ENCODE measurements around the gene PPM1E.
A peak's percentile ranks its signal among the peaks of the same experiment; 100 is the strongest.

Gene PPM1E

GRCh38 chr17:58918072-58918471 lies 162.4 kb downstream of the PPM1E start:
- ChIA-PET POLR2A (no interaction called here), CTCF (interaction anchor here (1.9 kb wide), 1 partner anchor 10 kb away, joined by 4 read pairs; no protein-coding TSS in a partner anchor)
- TF ChIP-seq CTCF (IDR thresholded peaks at IDR 0.05; ENCODE audit: control extremely low read depth, extremely low read depth, low read depth, missing control alignments): no peak
- DNase-seq (ENCODE audit: extremely low spot score): no peak

GRCh38 chr17:58918884-58919283 lies 163.2 kb downstream of the PPM1E start:
- ChIA-PET POLR2A (interaction anchor here (0.5 to 0.6 kb wide), 2 partner anchors 28 to 720 kb away, joined by 3 read pairs; no protein-coding TSS in a partner anchor), CTCF (interaction anchor here (0.6 to 1.9 kb wide), 2 partner anchors 9 to 115 kb away, joined by 3 to 4 read pairs; no protein-coding TSS in a partner anchor)
- no peak for DNase-seq (ENCODE audit: extremely low spot score)
- TF ChIP-seq CTCF (IDR thresholded peaks at IDR 0.05; ENCODE audit: control extremely low read depth, extremely low read depth, low read depth, missing control alignments): no peak

- no peak for TF ChIP-seq CTCF (IDR thresholded peaks at IDR 0.05; ENCODE audit: control extremely low read depth, extremely low read depth, low read depth, missing control alignments)
- peak; percentile 32 for DNase-seq (ENCODE audit: extremely low spot score)
- POLR2A ChIA-PET: no interaction called here
- CTCF ChIA-PET: no interaction called here
Observed at GRCh38 chr17:58920773-58921172, 165.1 kb downstream of the PPM1E start.

GRCh38 chr17:58932956-58933355 lies 177.3 kb downstream of the PPM1E start:
- POLR2A ChIA-PET: no interaction called here
- CTCF ChIA-PET: no interaction called here
- DNase-seq (ENCODE audit: extremely low spot score): no peak
- no peak for TF ChIP-seq CTCF (IDR thresholded peaks at IDR 0.05; ENCODE audit: control extremely low read depth, extremely low read depth, low read depth, missing control alignments)

- ChIA-PET POLR2A (no interaction called here), CTCF (no interaction called here)
- TF ChIP-seq CTCF (IDR thresholded peaks at IDR 0.05; ENCODE audit: control extremely low read depth, extremely low read depth, low read depth, missing control alignments): no peak
- no peak for DNase-seq (ENCODE audit: extremely low spot score)
Observed at GRCh38 chr17:58936295-58936694, 180.6 kb downstream of the PPM1E start.

- TF ChIP-seq CTCF (IDR thresholded peaks at IDR 0.05; ENCODE audit: control extremely low read depth, extremely low read depth, low read depth, missing control alignments): no peak
- CTCF ChIA-PET: no interaction called here
- DNase-seq (ENCODE audit: extremely low spot score): no peak
- POLR2A ChIA-PET: interaction anchor here (0.7 kb wide), 1 partner anchor 68 kb away, joined by 4 read pairs; no protein-coding TSS in a partner anchor
Observed at GRCh38 chr17:58944166-58944565, 188.5 kb downstream of the PPM1E start.

- CTCF ChIA-PET: no interaction called here
Observed at GRCh38 chr17:58947411-58947810, 191.8 kb downstream of the PPM1E start.

More at GRCh38 chr17:58947411-58947810, 191.8 kb downstream of the PPM1E start:
- no peak for DNase-seq (ENCODE audit: extremely low spot score)
- no peak for TF ChIP-seq CTCF (IDR thresholded peaks at IDR 0.05; ENCODE audit: control extremely low read depth, extremely low read depth, low read depth, missing control alignments)
- POLR2A ChIA-PET: interaction anchor here (0.7 kb wide), 1 partner anchor 28 kb away, joined by 3 read pairs; no protein-coding TSS in a partner anchor

Data from GM10248 (cell line).